ENCODE measurements around the gene FEZ2. TPM values are rescaled to one million over a fixed set of nuclear protein-coding genes. Genes with fewer than 3 reads are reported as not detected.

Gene FEZ2
- total RNA-seq, 1 experiment from 2014 or later = 22.2 TPM

DNA sequence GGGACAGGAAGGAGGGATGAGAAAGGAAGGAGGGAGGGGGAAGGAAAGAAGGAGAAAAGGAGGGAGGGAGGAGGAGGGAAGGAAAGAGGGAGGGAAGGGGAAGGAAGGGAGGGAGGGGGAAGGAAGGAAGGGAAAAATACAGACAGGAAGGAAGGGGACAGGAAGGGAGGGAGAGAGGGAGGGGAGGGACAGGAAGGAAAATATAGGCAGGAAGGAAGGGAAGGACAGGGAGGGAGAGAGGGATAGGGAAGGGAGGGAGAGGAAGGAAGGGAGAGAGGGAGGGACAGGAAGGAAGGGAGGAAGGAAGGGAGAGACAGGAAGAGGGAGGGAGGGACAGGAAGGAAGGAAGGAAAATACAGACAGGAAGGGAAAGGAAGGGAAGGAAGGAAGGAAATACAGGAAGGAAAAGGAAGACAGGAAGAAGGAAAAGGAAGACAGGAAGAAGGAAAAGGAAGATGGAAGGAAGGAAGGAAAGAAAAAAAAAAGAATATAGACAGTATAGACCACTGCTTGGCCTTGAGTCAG, 63.6 kb downstream of the FEZ2 start:
- DNase-seq (ENCODE audit: low spot score) (no peak), ATAC-seq (no peak)
- Mint-ChIP-seq H3K4me1 (peaks cover 16% of the 10 kb centered on the region), H3K36me3 (peaks cover 25% of the 10 kb centered on the region), H3K27me3 (ENCODE audit: low read depth) (no peaks in the 10 kb centered on the region), H3K9me3 (no peaks in the 10 kb centered on the region), H3K4me3 (no peak overlapping the region), H3K27ac (no peak overlapping the region)
- ChIA-PET CTCF (no interaction called here), POLR2A (no interaction called here)
- TF ChIP-seq TEAD4 (CRISPR knock-in tag; IDR thresholded peaks at IDR 0.05) (no peak), ZNF396 (CRISPR knock-in tag; IDR thresholded peaks at IDR 0.05; ENCODE audit: borderline replicate concordance) (no peak), NR2C2 (CRISPR knock-in tag; IDR thresholded peaks at IDR 0.05) (no peak), ZNF671 (CRISPR knock-in tag; IDR thresholded peaks at IDR 0.05) (no peak), GRHL2 (CRISPR knock-in tag; IDR thresholded peaks at IDR 0.05; ENCODE audit: insufficient replicate concordance, severe bottlenecking) (no peak), TP53 (CRISPR knock-in tag; IDR thresholded peaks at IDR 0.05) (no peak), GTF2I (CRISPR knock-in tag; conservative IDR thresholded peaks at IDR 0.05) (no peak), ELF4 (CRISPR knock-in tag; IDR thresholded peaks at IDR 0.05; ENCODE audit: low read depth) (no peak), SMAD3 (CRISPR knock-in tag; IDR thresholded peaks at IDR 0.05; ENCODE audit: borderline replicate concordance) (no peak), ESRRA (CRISPR knock-in tag; IDR thresholded peaks at IDR 0.05; ENCODE audit: borderline replicate concordance) (no peak), NR3C1 (CRISPR knock-in tag; conservative IDR thresholded peaks at IDR 0.05; ENCODE audit: low read depth) (no peak)
- TF ChIP-seq, protein P1, sequence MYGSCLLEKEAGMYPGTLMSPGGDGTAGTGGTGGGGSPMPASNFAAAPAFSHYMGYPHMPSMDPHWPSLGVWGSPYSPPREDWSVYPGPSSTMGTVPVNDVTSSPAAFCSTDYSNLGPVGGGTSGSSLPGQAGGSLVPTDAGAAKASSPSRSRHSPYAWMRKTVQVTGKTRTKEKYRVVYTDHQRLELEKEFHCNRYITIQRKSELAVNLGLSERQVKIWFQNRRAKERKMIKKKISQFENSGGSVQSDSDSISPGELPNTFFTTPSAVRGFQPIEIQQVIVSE (CRISPR knock-in tag; IDR thresholded peaks at IDR 0.05; ENCODE audit: borderline replicate concordance) = no peak
- TF ChIP-seq, protein P2, sequence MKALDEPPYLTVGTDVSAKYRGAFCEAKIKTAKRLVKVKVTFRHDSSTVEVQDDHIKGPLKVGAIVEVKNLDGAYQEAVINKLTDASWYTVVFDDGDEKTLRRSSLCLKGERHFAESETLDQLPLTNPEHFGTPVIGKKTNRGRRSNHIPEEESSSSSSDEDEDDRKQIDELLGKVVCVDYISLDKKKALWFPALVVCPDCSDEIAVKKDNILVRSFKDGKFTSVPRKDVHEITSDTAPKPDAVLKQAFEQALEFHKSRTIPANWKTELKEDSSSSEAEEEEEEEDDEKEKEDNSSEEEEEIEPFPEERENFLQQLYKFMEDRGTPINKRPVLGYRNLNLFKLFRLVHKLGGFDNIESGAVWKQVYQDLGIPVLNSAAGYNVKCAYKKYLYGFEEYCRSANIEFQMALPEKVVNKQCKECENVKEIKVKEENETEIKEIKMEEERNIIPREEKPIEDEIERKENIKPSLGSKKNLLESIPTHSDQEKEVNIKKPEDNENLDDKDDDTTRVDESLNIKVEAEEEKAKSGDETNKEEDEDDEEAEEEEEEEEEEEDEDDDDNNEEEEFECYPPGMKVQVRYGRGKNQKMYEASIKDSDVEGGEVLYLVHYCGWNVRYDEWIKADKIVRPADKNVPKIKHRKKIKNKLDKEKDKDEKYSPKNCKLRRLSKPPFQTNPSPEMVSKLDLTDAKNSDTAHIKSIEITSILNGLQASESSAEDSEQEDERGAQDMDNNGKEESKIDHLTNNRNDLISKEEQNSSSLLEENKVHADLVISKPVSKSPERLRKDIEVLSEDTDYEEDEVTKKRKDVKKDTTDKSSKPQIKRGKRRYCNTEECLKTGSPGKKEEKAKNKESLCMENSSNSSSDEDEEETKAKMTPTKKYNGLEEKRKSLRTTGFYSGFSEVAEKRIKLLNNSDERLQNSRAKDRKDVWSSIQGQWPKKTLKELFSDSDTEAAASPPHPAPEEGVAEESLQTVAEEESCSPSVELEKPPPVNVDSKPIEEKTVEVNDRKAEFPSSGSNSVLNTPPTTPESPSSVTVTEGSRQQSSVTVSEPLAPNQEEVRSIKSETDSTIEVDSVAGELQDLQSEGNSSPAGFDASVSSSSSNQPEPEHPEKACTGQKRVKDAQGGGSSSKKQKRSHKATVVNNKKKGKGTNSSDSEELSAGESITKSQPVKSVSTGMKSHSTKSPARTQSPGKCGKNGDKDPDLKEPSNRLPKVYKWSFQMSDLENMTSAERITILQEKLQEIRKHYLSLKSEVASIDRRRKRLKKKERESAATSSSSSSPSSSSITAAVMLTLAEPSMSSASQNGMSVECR (CRISPR knock-in tag; IDR thresholded peaks at IDR 0.05; ENCODE audit: borderline replicate concordance) = no peak
- TF ChIP-seq, protein P3, sequence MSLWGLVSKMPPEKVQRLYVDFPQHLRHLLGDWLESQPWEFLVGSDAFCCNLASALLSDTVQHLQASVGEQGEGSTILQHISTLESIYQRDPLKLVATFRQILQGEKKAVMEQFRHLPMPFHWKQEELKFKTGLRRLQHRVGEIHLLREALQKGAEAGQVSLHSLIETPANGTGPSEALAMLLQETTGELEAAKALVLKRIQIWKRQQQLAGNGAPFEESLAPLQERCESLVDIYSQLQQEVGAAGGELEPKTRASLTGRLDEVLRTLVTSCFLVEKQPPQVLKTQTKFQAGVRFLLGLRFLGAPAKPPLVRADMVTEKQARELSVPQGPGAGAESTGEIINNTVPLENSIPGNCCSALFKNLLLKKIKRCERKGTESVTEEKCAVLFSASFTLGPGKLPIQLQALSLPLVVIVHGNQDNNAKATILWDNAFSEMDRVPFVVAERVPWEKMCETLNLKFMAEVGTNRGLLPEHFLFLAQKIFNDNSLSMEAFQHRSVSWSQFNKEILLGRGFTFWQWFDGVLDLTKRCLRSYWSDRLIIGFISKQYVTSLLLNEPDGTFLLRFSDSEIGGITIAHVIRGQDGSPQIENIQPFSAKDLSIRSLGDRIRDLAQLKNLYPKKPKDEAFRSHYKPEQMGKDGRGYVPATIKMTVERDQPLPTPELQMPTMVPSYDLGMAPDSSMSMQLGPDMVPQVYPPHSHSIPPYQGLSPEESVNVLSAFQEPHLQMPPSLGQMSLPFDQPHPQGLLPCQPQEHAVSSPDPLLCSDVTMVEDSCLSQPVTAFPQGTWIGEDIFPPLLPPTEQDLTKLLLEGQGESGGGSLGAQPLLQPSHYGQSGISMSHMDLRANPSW (CRISPR knock-in tag; conservative IDR thresholded peaks at IDR 0.05; ENCODE audit: low read depth) = no peak
- TF ChIP-seq, protein P4, sequence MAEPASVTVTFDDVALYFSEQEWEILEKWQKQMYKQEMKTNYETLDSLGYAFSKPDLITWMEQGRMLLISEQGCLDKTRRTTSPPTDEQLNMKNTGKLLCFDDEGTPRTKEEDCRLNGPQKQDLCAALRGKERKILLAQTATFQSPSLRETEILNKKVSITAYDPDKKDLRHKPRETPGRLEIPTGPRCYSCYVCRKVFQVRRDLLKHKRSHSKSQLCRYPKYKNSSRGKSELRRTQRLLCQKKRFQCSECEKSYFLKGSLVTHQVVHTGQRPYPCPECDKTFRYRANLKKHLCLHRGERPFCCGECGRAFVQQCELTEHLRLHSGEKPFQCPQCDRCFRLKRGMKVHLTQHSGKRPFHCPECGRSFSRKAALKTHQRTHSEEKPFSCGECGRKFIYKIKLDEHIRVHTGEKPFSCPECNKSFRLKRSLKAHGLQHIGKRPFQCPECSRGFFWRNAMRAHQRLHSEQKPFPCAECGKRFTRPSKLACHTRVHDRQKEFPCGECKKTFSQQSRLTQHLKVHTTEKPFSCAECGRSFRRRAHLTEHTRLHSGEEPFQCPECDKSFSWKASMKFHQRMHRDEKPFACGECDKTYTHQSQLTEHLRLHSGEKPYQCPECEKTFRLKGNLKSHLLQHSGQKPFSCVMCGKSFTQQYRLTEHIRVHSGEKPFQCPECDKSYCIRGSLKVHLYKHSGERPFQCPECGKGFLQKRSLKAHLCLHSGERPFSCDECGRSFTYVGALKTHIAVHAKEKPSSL (CRISPR knock-in tag; conservative IDR thresholded peaks at IDR 0.05) = no peak
- TF ChIP-seq, protein P5, sequence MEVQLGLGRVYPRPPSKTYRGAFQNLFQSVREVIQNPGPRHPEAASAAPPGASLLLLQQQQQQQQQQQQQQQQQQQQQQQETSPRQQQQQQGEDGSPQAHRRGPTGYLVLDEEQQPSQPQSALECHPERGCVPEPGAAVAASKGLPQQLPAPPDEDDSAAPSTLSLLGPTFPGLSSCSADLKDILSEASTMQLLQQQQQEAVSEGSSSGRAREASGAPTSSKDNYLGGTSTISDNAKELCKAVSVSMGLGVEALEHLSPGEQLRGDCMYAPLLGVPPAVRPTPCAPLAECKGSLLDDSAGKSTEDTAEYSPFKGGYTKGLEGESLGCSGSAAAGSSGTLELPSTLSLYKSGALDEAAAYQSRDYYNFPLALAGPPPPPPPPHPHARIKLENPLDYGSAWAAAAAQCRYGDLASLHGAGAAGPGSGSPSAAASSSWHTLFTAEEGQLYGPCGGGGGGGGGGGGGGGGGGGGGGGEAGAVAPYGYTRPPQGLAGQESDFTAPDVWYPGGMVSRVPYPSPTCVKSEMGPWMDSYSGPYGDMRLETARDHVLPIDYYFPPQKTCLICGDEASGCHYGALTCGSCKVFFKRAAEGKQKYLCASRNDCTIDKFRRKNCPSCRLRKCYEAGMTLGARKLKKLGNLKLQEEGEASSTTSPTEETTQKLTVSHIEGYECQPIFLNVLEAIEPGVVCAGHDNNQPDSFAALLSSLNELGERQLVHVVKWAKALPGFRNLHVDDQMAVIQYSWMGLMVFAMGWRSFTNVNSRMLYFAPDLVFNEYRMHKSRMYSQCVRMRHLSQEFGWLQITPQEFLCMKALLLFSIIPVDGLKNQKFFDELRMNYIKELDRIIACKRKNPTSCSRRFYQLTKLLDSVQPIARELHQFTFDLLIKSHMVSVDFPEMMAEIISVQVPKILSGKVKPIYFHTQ (CRISPR knock-in tag; IDR thresholded peaks at IDR 0.05) = no peak
- TF ChIP-seq, protein P6, sequence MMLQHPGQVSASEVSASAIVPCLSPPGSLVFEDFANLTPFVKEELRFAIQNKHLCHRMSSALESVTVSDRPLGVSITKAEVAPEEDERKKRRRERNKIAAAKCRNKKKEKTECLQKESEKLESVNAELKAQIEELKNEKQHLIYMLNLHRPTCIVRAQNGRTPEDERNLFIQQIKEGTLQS (CRISPR knock-in tag; conservative IDR thresholded peaks at IDR 0.05) = no peak
- TF ChIP-seq, protein P7, sequence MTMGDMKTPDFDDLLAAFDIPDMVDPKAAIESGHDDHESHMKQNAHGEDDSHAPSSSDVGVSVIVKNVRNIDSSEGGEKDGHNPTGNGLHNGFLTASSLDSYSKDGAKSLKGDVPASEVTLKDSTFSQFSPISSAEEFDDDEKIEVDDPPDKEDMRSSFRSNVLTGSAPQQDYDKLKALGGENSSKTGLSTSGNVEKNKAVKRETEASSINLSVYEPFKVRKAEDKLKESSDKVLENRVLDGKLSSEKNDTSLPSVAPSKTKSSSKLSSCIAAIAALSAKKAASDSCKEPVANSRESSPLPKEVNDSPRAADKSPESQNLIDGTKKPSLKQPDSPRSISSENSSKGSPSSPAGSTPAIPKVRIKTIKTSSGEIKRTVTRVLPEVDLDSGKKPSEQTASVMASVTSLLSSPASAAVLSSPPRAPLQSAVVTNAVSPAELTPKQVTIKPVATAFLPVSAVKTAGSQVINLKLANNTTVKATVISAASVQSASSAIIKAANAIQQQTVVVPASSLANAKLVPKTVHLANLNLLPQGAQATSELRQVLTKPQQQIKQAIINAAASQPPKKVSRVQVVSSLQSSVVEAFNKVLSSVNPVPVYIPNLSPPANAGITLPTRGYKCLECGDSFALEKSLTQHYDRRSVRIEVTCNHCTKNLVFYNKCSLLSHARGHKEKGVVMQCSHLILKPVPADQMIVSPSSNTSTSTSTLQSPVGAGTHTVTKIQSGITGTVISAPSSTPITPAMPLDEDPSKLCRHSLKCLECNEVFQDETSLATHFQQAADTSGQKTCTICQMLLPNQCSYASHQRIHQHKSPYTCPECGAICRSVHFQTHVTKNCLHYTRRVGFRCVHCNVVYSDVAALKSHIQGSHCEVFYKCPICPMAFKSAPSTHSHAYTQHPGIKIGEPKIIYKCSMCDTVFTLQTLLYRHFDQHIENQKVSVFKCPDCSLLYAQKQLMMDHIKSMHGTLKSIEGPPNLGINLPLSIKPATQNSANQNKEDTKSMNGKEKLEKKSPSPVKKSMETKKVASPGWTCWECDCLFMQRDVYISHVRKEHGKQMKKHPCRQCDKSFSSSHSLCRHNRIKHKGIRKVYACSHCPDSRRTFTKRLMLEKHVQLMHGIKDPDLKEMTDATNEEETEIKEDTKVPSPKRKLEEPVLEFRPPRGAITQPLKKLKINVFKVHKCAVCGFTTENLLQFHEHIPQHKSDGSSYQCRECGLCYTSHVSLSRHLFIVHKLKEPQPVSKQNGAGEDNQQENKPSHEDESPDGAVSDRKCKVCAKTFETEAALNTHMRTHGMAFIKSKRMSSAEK (CRISPR knock-in tag; IDR thresholded peaks at IDR 0.05; ENCODE audit: borderline replicate concordance) = no peak
- TF ChIP-seq, protein P8, sequence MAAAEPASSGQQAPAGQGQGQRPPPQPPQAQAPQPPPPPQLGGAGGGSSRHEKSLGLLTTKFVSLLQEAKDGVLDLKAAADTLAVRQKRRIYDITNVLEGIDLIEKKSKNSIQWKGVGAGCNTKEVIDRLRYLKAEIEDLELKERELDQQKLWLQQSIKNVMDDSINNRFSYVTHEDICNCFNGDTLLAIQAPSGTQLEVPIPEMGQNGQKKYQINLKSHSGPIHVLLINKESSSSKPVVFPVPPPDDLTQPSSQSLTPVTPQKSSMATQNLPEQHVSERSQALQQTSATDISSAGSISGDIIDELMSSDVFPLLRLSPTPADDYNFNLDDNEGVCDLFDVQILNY (CRISPR knock-in tag; IDR thresholded peaks at IDR 0.05) = no peak

Data from WTC11 (cell line).